ENCODE measurements around the gene MVD.
A peak's percentile ranks its signal among the peaks of the same experiment; 100 is the strongest.

MVD gene

GRCh38 chr16:88697116-88697830 lies 34.4 kb upstream of the MVD start:
- DNase-seq = no peak

GRCh38 chr16:88696441-88696840 lies 33.5 kb upstream of the MVD start:
- no peak for DNase-seq

GRCh38 chr16:88695753-88696152 lies 32.9 kb upstream of the MVD start:
- DNase-seq = no peak

- no peak for DNase-seq
These were observed 32.3 kb upstream of the MVD start for GRCh38 chr16:88695218-88695617.

- no peak for DNase-seq
These were observed 31.6 kb upstream of the MVD start for GRCh38 chr16:88694221-88695087.

GRCh38 chr16:88693420-88694177 lies 30.7 kb upstream of the MVD start:
- no peak for DNase-seq

- no peak for DNase-seq
These were observed 30.0 kb upstream of the MVD start for GRCh38 chr16:88692861-88693260.

GRCh38 chr16:88691924-88692560 lies 29.2 kb upstream of the MVD start:
- DNase-seq = no peak

- no peak for DNase-seq
These were observed 28.4 kb upstream of the MVD start for GRCh38 chr16:88691129-88691813.

- DNase-seq = no peak
These were observed 27.6 kb upstream of the MVD start for GRCh38 chr16:88690341-88691128.

GRCh38 chr16:88688013-88688778 lies 25.3 kb upstream of the MVD start:
- no peak for DNase-seq

- DNase-seq = no peak
These were observed 24.8 kb upstream of the MVD start for GRCh38 chr16:88687676-88688012.

- DNase-seq = no peak
These were observed 24.3 kb upstream of the MVD start for GRCh38 chr16:88687254-88687576.

GRCh38 chr16:88686439-88687253 lies 23.8 kb upstream of the MVD start, which contains the start of gene SNAI3:
Gene SNAI3, minus strand, starts transcription at chr16:88686507. Its CDS starts 101 bp downstream, at chr16:88686406.
- peak; percentile 85 for DNase-seq

GRCh38 chr16:88686062-88686438 lies 23.2 kb upstream of the MVD start:
- DNase-seq = no peak

- DNase-seq = peak; percentile 53
These were observed 22.5 kb upstream of the MVD start for GRCh38 chr16:88685156-88686061.

- no peak for DNase-seq
These were observed 21.8 kb upstream of the MVD start for GRCh38 chr16:88684569-88685155.

- DNase-seq = peak; percentile 80
These were observed 19.0 kb upstream of the MVD start for GRCh38 chr16:88681709-88682451.
